ENCODE results near the gene PAX3.

Gene PAX3

GRCh38 chr2:222295368-222296062, 3.3 kb downstream of the PAX3 start:
- no peak for DNase-seq

DNA sequence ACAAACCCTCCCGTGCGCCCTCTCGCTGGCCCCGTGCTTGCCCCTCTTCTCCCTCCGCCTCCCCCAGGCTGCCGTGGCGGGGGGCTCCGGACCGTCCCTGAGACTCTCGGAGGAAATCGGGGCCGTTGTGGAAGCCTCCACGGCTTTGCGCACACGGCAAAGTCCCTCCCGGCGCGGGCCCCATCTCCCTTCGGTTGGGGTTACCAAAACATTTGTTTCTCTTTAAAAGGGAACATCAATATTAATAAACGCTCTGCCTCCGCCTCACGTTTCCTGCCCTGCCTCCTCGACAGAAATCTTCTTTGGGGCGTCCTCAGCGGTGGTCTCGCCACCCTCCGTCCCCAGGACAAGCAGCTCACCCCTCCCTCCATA, 3.8 kb downstream of the PAX3 start:
- no peak for DNase-seq

- DNase-seq = no peak
These were observed 4.9 kb downstream of the PAX3 start for GRCh38 chr2:222293660-222294630.

DNA sequence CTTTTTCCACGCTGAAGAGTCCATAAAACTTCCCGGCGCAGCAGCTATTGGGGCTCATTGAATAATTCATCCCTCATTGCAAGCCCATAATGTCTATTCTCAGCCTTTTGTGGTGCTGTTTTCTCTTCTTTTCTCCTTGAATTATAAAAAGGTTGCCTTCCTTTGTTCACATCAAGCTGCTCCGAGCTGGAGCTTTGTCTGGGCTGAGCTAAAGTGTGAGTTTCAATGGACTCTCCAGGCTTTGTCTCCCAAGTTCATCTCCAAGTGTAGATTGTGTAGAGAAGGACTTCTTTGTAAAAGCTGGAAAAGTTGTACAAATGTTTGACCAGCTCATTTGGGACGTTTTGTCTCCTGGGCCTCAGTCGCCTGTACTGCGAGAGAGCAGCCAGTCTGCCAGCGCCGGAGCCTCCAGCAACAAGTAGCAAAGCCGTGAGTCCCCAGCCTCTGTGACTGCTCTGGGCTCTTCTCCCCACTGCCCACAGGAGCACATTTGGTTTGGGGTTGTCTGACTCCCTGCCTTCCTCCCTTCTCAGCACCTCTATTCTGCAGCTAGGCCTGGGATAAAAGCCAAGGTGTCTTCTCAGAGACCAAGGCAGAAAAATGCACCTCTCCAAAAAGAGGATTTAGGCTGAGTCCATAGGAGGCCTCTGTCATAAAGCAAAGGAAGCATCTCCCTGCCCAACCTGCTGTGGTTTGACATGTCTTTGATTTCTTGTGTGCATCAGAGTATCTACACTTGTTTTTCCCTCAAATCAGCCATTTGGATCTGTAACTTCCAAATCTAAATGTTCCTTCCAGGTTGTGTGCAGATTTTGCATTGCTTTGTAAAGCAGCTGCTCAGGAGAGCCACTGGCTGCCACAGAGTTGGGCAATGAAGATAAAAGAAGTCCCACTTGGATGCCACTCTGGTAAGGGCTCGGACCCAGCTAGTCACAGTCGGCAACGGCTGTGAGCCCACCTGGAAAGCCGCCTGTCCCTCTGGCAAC, 6.4 kb downstream of the PAX3 start:
- DNase-seq = no peak

- DNase-seq = no peak
These were observed 7.3 kb downstream of the PAX3 start for GRCh38 chr2:222291485-222291841.

- DNase-seq = no peak
These were observed 7.9 kb downstream of the PAX3 start for GRCh38 chr2:222290736-222291484.

GRCh38 chr2:222290401-222290735, 8.4 kb downstream of the PAX3 start:
- DNase-seq = no peak

- DNase-seq = no peak
These were observed 9.3 kb downstream of the PAX3 start for GRCh38 chr2:222289278-222290160.

GRCh38 chr2:222288590-222289277, 10.1 kb downstream of the PAX3 start:
- no peak for DNase-seq

- DNase-seq = no peak
These were observed 10.8 kb downstream of the PAX3 start for GRCh38 chr2:222287862-222288479.

DNA sequence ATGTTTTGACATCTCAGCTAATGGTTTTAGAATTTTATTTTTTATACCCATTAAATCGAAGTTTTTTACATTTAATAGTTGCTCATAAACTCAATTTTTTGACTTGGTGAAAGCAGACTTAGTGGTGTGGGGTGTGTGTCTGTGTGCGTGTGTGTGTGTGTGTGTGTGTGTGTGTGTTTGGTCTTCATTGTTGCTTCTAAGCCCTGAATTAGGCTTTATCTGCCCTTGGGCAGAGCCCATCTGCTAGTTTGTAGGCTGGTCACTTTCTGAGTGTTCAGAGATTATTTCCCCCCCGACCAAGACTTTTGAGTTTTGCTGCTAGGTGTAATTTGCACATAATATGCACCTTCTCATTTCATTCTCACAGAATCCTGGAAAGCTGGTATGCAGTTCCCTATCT, 14.3 kb downstream of the PAX3 start:
- DNase-seq = no peak

GRCh38 chr2:222283634-222284033, 15.2 kb downstream of the PAX3 start:
- no peak for DNase-seq

DNA sequence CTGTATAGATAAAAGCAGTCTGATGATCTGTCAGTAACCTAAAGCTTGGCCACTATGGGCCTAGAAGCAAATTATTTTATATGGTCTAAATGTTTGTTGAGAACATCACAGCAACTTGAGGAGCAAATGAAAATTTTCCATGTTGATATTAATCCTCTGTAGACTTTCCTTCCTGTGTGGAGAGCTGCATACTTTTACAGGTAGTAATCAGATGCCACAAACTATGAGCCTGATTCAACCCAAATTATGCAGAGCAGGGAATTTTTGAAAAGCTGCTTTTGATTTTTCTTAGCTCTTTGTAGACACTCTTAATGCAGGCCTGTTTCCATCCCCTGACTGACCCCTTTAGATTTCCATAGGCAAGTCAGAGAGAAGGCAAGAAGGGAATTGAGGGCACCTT, 17.3 kb downstream of the PAX3 start:
- DNase-seq = no peak

DNA sequence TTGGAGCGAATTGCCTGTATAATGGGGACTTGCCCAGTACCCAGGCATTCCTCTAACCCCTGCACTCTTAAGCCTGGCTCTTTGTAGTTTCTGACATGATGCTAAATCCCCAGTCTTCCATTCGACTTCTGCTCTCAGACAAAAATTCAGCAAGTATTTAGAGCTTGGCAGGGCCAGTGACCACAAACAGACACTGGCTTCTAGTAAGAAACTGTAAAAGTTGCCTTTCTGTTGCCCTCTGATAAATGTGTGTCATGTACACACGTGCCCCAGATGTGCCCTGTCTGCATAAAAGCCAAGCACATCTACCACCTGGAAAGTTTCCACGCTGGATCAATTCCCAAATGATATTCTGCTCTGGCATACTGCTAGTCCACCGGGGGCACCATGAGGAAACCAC, 18.0 kb downstream of the PAX3 start:
- no peak for DNase-seq

DNA sequence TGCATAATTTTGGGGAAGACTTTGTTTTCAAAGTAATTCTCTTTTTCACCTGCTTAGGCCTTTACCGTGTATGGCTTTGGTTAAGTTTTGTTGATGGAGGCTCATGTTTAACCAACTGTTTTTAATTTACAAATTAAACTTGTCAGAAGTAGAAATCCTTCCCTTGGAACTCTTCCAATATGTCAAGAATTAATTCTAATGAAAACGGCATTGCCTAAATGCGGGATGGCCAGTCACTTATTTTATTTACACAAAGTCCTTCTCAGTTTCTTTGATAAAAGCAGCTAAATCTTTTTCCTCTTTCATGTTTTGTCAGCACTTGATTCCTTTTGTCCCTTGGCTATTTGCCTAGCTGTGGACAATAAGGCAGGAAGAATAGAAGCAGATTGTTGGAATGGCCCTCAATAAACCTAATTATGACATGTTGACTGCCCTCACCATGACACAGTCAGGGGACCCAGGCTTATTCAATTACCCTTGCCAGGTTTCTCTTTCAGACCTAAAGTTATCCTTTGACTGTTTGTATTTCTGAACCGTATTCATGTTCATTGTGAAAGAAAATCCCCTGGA, 26.3 kb downstream of the PAX3 start:
- DNase-seq = no peak

DNA sequence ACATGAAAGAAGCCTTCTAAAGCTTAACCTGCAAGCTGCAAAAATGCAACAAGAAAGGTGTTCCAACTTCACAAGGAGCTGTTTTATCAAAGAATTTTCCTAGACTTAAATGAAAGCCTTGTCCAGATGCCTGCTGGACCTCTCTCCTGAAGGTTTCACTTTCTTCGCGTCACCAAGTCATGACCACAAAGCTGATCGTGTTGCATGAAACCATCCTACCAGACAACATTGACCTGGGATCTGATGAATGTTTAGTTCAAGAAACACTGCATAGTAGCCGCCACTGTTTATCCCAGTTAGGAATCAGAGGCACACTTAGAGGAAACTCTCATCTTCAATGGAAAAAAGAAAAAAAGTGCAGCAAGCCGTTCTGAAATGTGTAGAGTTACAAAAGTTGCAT, 26.9 kb downstream of the PAX3 start:
- DNase-seq = no peak

GRCh38 chr2:222270396-222270795, 28.4 kb downstream of the PAX3 start:
- no peak for DNase-seq

DNA sequence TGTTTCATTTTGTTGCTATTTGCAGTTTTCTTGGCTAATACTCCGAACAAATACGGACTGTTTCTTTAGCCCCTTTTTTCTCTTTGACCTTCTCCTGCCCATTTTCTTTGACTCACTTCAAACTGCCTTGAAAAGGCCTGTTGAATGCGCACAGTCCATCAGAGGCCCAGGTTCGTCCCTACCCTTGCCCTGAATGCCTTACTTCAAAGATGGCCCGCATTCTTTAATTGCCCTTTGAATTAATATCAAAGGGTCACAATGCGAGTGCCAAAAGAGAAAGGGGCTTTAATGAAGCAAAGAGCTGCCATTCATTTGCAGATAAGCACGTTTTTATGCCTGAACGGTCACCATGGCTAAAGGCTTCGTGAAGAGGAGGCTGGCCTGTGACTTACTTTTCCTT, 29.7 kb downstream of the PAX3 start:
- no peak for DNase-seq

- no peak for DNase-seq
These were observed 30.3 kb downstream of the PAX3 start for GRCh38 chr2:222268311-222268990.
